Fibroblast of lung (primary cell): Measurements from ENCODE around the gene SLC38A1.

ENCODE experiments used
- EZH2 ChIP-seq: IDR thresholded peaks from 2 replicates; pipeline ENCODE4 v1.5.1; 2012; ENCODE audit warnings: low read length, control low read depth, mild to moderate bottlenecking; ENCODE audit errors: missing control alignments
- TF ChIP-seq, protein P1 (sequence below), 2 donors: IDR thresholded peaks in 1 of 2; conservative IDR thresholded peaks in 1 of 2; 1 replicate in 1 of 2; 2 replicates in 1 of 2; pipeline ENCODE4 v1.5.1; 2011 to 2012; ENCODE audit warnings: low read length in 2 of 2, control low read depth in 1 of 2, inconsistent platforms in 1 of 2, low read depth in 1 of 2, mild to moderate bottlenecking in 1 of 2

DNA sequence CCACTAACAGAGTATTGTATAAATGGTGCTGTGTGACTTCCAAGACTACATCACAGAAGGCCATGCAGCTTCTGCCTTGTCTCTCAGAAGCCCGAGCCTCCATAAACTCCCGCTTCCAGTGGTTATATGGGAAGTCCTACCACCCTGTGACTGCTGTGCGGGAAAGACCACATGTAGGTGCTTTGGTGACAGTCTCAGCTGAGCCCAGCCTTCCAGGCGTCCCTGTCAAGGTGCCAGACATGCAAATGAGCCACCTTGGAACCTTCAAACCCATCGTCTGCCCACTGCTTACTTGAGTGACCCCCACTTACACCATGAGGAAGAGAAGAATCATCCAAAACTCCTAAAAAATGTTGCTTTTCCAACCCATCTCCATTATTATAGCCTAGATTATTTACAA, 123.0 kb downstream of the SLC38A1 start:
- TF ChIP-seq, protein P1, sequence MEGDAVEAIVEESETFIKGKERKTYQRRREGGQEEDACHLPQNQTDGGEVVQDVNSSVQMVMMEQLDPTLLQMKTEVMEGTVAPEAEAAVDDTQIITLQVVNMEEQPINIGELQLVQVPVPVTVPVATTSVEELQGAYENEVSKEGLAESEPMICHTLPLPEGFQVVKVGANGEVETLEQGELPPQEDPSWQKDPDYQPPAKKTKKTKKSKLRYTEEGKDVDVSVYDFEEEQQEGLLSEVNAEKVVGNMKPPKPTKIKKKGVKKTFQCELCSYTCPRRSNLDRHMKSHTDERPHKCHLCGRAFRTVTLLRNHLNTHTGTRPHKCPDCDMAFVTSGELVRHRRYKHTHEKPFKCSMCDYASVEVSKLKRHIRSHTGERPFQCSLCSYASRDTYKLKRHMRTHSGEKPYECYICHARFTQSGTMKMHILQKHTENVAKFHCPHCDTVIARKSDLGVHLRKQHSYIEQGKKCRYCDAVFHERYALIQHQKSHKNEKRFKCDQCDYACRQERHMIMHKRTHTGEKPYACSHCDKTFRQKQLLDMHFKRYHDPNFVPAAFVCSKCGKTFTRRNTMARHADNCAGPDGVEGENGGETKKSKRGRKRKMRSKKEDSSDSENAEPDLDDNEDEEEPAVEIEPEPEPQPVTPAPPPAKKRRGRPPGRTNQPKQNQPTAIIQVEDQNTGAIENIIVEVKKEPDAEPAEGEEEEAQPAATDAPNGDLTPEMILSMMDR (conservative IDR thresholded peaks at IDR 0.05 in 1 of 2, IDR thresholded peaks at IDR 0.05 in 1 of 2; ENCODE audit: low read depth in 1 of 2, low read length in 2 of 2) = no peak
- no peak for TF ChIP-seq EZH2
